GM18520 (cell line): ENCODE data around the gene HYI.
"Not testable (repeated sequence)": the region's sequence is repeated elsewhere in the genome, so short reads cannot be mapped to it uniquely, and the experiment has no call there.

Source experiments
- ATAC-seq: cut with Tn5 transposase; IDR thresholded peaks from one replicate; pipeline ENCODE4 v1.9.1; 2021; ENCODE audit not compliant: unreplicated experiment

HYI gene, protein sequence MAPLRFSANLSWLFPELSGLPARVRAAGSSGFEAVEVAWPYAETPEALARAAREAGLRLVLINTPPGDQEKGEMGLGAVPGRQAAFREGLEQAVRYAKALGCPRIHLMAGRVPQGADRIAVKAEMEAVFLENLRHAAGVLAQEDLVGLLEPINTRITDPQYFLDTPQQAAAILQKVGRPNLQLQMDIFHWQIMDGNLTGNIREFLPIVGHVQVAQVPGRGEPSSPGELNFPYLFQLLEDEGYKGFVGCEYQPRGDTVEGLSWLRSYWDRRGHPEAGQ

DNA sequence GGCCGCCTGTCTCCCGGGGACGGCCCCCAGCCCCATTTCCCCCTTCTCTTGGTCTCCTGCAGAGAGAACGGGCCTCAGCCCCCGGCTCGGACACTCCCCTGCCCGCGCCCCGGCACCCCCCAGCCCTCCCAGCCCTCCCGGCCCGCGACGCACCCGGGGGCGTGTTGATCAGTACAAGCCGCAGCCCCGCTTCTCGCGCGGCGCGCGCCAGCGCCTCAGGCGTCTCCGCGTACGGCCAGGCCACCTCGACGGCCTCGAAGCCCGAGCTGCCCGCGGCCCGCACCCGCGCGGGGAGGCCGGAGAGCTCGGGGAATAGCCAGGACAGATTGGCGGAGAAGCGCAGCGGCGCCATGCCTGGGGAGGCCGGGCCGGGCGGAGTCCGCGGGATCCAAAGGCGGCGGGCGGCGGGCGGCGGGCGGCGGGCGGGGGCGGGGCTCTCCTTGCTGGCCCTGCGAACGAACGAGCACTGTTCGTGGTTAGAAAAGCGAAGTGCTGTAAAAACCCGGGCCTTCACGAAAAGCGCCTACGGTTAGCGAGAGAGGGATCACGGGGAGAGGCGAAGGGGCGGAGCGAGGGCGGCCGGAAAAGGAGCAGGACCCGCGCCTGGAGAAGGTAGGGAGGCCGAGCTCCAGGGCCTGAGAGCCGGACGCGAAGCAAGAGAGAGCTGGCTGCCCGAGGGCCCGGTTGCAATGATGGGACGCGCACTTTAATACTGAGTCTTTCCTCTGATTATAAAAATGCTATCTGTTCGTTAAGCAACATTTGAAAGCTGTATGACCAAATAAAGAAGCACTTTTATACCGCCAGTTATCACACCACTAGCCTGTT is at the start of gene HYI:
TSS of gene HYI (minus strand) at position 490 of the 828 bp plus-strand sequence. CDS start at position 352, 138 bp downstream.
- no peak for ATAC-seq

DNA sequence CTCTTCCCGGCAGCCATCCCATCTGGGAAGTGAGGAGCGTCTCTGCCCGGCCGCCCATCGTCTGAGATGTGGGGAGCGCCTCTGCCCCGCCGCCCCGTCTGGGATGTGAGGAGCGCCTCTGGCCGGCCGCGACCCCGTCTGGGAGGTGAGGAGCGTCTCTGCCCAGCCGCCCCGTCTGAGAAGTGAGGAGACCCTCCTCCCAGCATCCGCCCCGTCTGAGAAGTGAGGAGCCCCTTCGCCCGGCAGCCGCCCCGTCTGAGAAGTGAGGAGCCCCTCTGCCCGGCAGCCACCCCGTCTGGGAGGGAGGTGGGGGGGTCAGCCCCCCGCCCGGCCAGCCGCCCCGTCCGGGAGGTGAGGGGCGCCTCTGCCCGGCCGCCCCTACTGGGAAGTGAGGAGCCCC is 48.1 kb upstream of the HYI start:
- ATAC-seq = not testable (repeated sequence)

DNA sequence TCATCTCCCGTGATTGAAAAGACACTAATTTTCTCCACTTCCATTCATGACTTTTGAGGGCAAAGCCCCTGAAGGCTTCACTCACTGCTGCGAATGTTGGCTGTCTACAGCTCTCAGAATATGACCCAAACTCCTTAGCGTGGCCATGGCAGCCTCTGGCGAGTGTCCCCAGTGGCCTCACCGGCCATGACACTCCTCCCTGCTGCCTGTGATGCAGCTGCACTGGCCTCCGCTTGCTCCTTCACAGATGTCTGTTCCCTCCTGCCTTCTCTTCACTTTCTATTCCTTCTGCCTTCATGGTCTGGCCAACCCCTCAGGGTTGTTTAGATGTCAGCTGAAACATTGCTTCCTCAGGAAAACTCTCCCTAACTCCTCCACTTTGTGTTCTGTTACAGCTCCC is 46.2 kb upstream of the HYI start:
- no peak for ATAC-seq

DNA sequence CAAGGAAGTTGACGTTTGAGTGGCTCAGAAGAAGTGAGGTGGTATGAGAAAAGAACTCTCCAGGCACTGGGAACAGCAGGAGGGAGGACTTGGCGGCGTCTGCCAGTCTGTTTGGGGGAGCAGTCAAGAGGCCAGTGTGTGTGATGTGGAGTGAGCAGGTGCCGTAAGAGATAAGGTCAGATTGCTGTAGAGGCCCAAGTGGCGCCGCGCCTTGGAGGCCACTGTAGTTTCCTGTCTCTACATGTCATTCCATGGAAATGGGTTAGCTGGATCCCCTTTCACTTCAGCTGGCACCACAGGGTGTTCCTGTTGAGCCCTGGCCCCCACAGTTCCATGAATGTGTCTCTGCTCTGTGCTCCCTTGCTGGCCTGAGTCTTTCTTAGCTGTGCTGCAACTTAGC is 41.5 kb upstream of the HYI start:
- ATAC-seq = no peak

DNA sequence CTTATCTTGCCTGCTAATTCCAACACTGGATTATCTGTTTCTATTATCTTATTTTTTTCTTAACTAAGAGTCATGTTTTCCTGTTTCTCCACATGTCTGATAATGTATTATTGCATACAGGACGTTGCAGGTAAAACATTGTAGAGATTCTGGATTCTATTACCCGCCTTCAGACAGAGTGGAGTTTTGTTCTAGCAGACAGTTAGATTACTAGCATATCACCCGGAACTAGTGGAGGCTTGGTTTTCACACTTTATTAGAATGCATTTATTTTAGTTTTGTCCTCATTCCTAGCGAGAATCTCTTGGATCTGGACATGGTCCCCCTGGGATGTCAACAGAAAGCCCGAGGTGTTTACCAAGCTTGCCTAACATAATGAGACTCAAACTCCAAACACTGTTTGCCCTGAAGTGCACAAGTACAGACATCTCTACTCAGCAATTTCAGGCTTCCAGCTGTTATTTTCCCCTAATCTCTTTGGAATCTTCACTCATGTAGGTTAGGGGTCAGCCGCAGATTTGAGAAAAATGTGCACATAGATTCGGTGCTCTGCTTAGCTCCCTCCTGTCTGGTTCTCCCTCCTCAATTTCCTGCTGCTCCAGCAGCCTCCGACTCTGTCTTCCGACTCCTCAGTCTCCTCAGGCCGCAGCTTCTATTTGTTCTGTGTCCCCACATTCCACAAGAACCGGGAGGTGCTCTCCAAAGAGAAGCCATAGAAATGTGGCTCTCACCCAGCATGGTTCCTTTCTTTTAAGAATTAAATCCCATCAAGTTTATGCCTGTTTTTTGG is 40.1 kb upstream of the HYI start:
- no peak for ATAC-seq

DNA sequence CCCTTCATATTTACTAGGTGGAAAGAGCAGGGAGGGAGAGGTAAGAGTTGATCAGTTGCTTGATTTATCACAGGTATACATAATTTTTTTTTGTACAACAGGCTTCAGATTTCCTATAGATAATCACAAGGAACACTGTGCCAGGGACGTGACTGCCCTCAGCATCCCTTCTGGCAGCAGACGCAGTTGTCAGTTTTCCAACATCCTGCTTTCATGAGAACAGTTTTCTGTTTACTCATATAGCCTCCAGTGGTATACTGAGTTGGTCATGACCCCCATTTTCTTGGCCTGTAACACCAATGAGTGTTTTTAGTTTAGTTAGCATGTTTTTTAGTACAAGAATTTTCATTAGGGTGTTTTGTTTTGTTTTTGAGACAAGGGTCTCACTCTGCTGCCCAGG is 39.1 kb upstream of the HYI start:
- no peak for ATAC-seq

DNA sequence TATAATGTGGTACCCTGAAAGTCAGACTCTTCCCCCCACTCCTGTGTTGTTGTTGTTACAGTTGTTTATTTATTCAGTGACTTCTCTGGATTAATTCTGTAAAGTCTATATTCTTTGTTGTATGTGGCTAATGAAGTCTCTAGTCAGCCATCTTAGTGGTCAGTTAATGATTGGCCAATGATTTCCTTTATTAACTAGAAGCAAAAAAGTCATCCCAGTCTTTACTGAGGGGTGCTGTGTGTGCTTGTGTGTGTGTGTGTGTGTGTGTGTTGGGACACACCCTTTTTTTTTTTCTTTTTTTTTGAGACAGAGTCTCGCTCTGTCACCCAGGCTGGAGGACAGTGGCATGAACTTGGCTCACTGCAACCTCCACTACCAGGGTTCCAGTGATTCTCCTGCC is 37.3 kb upstream of the HYI start:
- ATAC-seq = no peak

DNA sequence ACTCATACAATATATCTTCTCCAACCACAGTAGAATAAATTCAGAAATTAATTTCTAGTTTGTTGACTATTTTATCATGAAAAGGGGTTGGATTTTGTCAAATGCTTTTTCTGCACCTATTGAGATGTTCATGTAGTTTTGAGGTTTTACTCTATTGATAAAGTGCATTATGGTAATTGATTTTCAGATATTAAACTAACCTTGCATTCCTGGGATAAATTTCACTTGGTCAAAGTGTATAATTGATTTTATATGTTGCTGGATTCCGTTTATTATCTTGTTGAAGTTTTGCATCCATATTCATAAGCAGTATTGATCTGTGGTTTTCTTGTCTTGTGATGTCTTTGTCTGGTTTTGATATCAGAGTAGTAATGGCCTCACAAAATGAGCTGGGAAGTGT is 34.4 kb upstream of the HYI start:
- ATAC-seq = no peak

DNA sequence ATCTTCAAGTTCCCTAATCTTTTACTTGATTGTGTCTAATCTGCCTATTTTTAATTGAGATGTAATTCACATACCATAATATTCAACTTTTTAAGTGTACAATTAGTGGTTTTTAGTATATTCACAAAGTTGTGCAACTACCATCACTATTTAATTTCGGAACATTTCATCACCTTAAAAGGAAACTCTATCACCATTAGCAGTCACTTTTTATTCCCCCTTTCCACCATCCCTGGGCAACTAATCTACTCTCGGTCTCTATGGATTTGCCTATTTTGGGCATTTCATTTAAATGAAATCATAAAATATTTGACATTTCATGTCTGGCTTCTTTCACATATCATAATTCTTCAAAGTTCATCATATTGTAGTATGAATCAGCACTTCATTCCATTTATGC is 30.6 kb upstream of the HYI start:
- no peak for ATAC-seq

DNA sequence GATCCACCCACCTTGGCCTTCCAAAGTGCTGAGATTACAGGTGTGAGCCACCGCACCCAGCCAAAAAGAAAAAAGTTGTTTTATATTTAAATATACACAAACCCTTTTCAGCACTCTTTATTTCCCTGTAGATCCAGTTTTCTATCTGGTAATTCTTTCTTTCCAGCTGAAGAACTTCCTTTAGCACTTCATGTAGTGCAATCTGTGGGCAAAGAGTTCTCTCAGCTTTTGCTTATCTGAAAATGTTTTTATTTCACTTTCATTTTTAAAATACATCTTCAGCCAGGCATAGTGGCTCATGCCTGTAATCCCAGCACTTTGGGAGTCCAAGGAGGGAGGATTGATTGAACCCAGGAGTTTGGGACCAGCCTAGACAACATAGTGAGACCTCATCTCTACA is 28.5 kb upstream of the HYI start:
- ATAC-seq = no peak

DNA sequence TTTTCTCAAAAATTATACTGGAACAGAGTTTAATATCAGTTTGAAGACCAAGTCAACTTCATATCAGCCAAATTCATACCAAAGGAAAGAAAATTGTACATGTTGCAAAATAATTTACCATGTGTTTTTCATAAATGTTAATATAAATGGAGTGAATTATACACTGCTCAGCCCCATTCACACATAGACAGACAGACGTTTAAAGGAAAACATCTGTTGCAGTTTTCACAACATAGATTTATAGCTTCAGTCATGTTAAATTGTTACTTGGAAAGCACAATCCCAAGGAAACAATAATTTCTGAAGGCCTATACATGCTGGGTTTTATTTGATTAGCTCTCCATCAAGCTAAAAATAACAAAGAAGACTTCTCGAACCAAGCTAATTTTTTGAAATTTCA is 27.8 kb upstream of the HYI start:
- no peak for ATAC-seq

DNA sequence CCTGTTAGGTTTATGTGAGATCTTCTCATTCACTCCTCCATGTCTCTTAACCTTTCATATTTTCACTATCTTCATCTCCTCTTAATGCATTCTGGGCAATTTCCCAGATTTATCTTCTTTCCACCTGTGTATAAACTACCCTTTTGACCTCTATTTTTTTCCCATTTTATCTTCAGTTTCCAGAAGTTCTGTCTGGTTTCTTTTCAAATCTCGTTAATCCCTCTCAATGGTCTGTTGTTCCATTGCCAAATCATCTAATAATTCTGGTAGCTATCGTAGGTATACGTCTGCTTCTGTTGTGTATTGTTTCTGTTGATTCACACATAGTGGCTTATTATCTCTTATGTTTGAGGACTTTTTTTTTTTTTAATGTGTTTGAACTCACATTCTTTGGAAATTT is 25.7 kb upstream of the HYI start:
- no peak for ATAC-seq

DNA sequence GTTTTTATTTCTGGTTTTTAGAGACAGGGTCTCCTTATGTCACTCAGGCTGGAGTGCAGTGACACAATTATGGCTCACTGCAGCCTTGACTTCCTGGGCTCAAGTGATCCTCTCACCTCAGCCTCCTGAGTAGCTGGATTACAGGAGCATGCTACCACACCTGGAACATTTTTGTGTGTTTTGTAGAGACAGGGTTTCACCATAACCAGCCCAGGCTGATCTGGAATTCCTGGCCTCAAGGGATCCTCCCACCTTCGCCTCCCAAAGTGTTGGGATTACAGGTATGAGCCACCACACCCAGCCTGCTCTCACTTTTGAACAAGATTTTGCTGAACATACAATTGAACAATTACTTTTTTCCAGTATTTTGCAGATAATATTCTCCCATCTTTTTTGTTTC is 24.0 kb upstream of the HYI start:
- no peak for ATAC-seq

DNA sequence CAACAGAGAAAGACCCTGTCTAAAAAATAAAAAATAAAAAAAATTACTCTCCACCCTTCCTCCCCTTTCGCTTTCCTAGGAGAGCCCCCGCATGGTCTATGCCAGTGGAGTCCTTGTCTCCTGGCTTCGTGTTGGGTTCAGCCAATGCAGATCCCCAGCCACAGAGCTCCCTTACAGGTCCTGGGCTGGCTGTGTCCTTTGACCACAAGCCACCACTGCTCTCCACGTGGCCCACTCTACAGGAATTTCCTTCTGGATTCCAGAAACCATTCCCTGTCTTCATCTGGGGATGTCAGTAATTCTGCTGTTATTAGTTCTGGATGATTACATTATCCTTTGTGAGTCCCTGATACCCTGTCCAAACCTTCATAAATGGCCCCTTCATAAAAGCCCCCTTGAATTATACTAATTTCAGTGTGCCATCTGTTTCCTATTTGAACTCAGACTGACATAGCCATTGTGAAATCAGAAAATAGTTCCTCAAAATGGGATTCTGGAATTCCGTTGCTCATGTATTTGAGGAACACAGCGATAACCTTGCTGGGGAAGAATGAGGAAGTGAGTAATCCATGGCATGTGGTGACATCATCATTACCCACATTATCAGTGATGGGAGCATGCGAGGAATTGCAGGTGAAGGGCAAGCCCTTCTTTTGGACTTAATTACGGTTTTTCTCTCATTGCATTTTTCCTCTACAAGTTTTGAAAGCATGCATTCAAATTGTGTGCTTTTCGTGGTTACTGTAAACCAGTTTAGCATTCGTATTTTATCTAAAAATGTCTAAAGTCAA is 22.1 kb upstream of the HYI start:
- ATAC-seq = not testable (repeated sequence)

DNA sequence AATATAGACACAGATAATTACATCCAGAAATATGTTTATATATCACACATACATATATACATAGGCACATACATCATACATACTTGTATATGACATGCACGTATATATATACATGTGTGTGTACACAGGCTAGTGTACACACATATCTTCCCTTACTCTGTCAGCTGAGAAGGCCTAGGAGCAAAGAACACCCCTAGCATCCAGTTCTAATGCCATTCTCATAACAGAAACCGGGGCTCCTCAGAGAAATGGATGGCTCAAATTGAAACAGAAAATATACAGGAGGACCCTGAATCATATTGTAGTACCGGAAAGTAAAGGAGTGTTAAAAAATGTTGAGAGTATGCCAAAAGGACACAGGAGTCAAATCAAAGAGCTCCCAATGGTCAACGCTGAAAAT is 19.7 kb upstream of the HYI start:
- no peak for ATAC-seq

DNA sequence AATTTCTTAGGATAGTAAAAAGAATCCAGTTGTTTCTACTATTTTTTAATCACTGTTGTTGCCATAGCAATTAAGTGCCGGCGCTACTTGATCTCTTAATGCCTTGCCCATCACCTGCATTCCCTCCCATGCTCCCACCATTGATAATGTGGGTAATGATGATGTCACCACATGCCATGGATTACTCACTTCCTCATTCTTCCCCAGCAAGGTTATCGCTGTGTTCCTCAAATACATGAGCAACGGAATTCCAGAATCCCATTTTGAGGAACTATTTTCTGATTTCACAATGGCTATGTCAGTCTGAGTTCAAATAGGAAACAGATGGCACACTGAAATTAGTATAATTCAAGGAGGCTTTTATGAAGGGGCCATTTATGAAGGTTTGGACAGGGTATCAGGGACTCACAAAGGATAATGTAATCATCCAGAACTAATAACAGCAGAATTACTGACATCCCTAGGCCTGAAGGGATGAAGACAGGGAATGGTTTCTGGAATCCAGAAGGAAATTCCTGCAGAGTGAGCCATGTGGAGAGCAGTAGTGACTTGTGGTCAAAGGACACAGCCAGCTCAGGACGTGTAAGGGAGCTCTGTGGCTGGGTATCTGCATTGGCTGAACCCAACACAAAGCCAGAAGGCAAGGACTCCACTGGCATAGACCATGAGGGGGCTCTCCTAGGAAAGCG is 18.9 kb upstream of the HYI start:
- not testable (repeated sequence) for ATAC-seq

DNA sequence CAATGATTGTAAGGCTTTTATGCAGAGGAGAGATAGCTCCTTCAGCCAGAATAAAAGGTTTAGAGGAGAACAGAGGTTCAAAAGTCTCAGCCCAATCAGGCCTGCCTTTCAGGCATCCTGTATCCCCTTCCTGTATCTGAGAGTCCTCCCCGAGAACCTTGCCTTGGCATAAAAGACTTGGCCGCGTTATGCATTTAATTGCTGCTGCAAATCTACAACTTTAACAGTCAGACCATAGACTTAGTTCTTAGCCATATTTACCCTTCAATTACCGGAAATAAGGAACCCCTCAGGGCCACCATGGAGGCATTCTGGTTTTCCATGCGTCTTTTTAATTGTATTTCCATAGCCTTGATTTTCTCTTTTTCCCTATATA is 18.3 kb upstream of the HYI start:
- ATAC-seq = no peak

DNA sequence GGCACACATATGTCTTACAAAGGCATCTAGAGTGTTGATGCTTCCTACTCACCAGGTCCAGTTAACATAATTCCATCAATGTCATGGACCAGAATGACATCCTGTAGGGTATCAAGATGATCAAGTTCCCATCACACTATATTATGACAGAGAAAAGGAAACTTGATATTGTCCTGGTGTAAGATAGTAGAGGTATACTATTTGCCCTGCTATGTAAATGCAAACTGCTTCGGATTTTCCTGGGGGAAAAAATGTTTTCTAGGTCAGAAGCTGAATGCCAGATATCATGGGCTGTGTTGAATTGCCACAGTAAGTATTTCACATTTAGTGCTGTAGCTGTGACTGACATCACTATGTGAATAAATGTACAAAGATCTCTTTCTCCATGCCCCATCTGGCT is 16.2 kb upstream of the HYI start:
- ATAC-seq = no peak

DNA sequence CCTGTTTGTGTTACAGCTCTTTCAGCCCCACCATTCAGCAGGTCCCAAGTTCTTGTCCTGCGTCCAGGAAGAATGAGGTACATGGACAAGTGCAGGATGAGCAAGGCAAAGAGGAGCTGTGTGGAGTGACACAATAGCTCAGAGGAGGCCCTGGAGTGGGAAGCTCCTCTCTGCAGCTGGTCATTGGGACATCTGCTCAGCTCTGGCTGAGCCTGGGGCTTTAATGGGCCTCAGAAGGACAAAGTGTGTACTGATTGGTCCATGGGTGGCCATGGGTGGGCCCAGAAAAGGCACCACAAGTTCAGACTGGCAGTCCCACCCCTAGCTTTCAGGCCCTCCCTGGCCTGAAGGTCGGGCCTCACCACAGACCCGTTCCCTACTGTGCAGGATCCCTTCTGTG is 14.7 kb upstream of the HYI start:
- ATAC-seq = no peak

DNA sequence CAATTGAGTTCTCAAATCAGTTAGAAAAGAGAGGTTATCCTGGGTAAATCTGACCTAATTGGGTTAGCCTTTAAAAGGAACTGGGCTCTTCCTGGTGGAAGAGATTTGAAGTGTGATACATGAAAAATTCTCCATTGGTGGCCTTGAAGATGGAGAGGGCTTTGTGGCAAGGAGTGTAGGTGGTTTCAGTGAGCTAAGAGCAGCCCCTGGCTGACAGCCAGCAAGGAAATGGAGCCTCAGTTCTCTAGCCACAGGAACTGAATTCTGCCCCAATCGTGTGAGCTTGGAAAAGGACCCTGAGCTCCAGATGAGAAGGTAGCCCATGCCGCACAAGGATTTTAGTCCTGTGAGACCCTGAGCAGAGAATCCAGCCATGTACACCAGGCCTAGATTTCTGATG is 12.7 kb upstream of the HYI start:
- no peak for ATAC-seq
